HUDEP-2 (cell line): ENCODE measurements around the gene CYP19A1.

ENCODE experiments used
- DNase-seq, 76 experiments: peaks; one replicate each; lab custom pipeline; 2025; ENCODE audit not compliant: unreplicated experiment in 76 of 76; lab: John Stamatoyannopoulos, UW

Gene CYP19A1

GRCh38 chr15:51328926-51329325 lies 9.5 kb downstream of the CYP19A1 start:
- DNase-seq, result no peak

- DNase-seq, result no peak
Observed at GRCh38 chr15:51327081-51327480, 11.3 kb downstream of the CYP19A1 start.

GRCh38 chr15:51325167-51325566 lies 13.2 kb downstream of the CYP19A1 start:
- no peak for DNase-seq

GRCh38 chr15:51323749-51324148 lies 14.6 kb downstream of the CYP19A1 start:
- no peak for DNase-seq

GRCh38 chr15:51322621-51323296 lies 15.6 kb downstream of the CYP19A1 start:
- no peak for DNase-seq

- DNase-seq, result no peak
Observed at GRCh38 chr15:51321316-51321715, 17.1 kb downstream of the CYP19A1 start.

- DNase-seq, result no peak
Observed at GRCh38 chr15:51320843-51321242, 17.6 kb downstream of the CYP19A1 start.

- no peak for DNase-seq
Observed at GRCh38 chr15:51319539-51319938, 18.9 kb downstream of the CYP19A1 start.

GRCh38 chr15:51318382-51319150 lies 19.8 kb downstream of the CYP19A1 start:
- no peak for DNase-seq

- no peak for DNase-seq
Observed at GRCh38 chr15:51316636-51317035, 21.8 kb downstream of the CYP19A1 start.

- no peak for DNase-seq
Observed at GRCh38 chr15:51315726-51316125, 22.7 kb downstream of the CYP19A1 start.

- no peak for DNase-seq
Observed at GRCh38 chr15:51314391-51315337, 23.7 kb downstream of the CYP19A1 start.

GRCh38 chr15:51313644-51314280 lies 24.6 kb downstream of the CYP19A1 start:
- DNase-seq, result no peak

GRCh38 chr15:51313074-51313393 lies 25.4 kb downstream of the CYP19A1 start:
- no peak for DNase-seq

GRCh38 chr15:51312166-51313073 lies 26.0 kb downstream of the CYP19A1 start:
- no peak for DNase-seq

GRCh38 chr15:51311510-51311909 lies 26.9 kb downstream of the CYP19A1 start:
- no peak for DNase-seq

GRCh38 chr15:51310064-51310463 lies 28.3 kb downstream of the CYP19A1 start:
- no peak for DNase-seq

GRCh38 chr15:51307811-51308210 lies 30.6 kb downstream of the CYP19A1 start:
- no peak for DNase-seq

- no peak for DNase-seq
Observed at GRCh38 chr15:51307325-51307724, 31.1 kb downstream of the CYP19A1 start.

GRCh38 chr15:51303462-51303980 lies 34.9 kb downstream of the CYP19A1 start:
- no peak for DNase-seq
